ENCODE measurements around the gene ANKRD63. TPM values are rescaled to one million over a fixed set of nuclear protein-coding genes. Genes with fewer than 3 reads are reported as not detected.

Gene ANKRD63
- 1 to 10 TPM in 1 of 4 donors, not detected in 3; 1.6 TPM for total RNA-seq

GRCh38 chr15:40282869-40283614 lies at the start of gene ANKRD63:
TSS of gene ANKRD63 (minus strand) at chr15:40283064. CDS start at chr15:40282586, 478 bp downstream.
- H3K4me3 ChIP-seq: peak within 1 kb of the TSS; percentile 13 to 46
- peaks cover 71% of the 10 kb centered on the region for H3K27me3 ChIP-seq
- no peak for TF ChIP-seq POLR2AphosphoS5 (IDR thresholded peaks at IDR 0.05)
- no peak for TF ChIP-seq CTCF (IDR thresholded peaks at IDR 0.05)
- no peak for TF ChIP-seq EP300 (IDR thresholded peaks at IDR 0.05)
- no peak for TF ChIP-seq POLR2A (IDR thresholded peaks at IDR 0.05)
- H3K36me3 ChIP-seq: no peaks in the 10 kb centered on the region
- peaks cover 0 to 39% (median 20%) of the 10 kb centered on the region in 3 donors for H3K4me1 ChIP-seq
- no peak for ATAC-seq
- H3K9me3 ChIP-seq: no peaks in the 10 kb centered on the region
- H3K27ac ChIP-seq: no peak within 1 kb of the TSS
- no CpG with 5 or more reads among the region's 76 CpGs for WGBS, 2 donors (ENCODE audit: low coverage in 1 of 2)

GRCh38 chr15:40332113-40332781 lies 49.4 kb upstream of the ANKRD63 start:
- Histone ChIP-seq H3K4me3 (no peak overlapping the region), H3K9me3 (no peaks in the 10 kb centered on the region), H3K4me1 (peaks cover 17 to 100% (median 47%) of the 10 kb centered on the region in 3 donors), H3K36me3 (peaks cover 0 to 27% of the 10 kb centered on the region in 2 donors), H3K27me3 (no peaks in the 10 kb centered on the region), H3K27ac (peak overlapping the region; percentile 79 to 98 (median 98))
- 63 to 80% methylated on average over 4 to 7 of the region's 8 CpGs for WGBS, 2 donors (ENCODE audit: low coverage in 1 of 2)
- TF ChIP-seq POLR2A (IDR thresholded peaks at IDR 0.05) (no peak), POLR2AphosphoS5 (IDR thresholded peaks at IDR 0.05) (peak; percentile 5)
- no peak for ATAC-seq

GRCh38 chr15:40331637-40332036 lies 48.8 kb upstream of the ANKRD63 start:
- no peaks in the 10 kb centered on the region for H3K9me3 ChIP-seq
- H3K4me3 ChIP-seq: no peak overlapping the region
- WGBS, 2 donors (ENCODE audit: low coverage in 1 of 2): 78% methylated on average over 1 to 6 of the region's 7 CpGs
- peaks cover 17 to 100% (median 50%) of the 10 kb centered on the region in 3 donors for H3K4me1 ChIP-seq
- peak overlapping the region; percentile 79 to 98 (median 98) for H3K27ac ChIP-seq
- TF ChIP-seq POLR2A (IDR thresholded peaks at IDR 0.05): no peak
- no peak for TF ChIP-seq EP300 (IDR thresholded peaks at IDR 0.05)
- no peak for TF ChIP-seq CTCF (IDR thresholded peaks at IDR 0.05)
- no peak for TF ChIP-seq POLR2AphosphoS5 (IDR thresholded peaks at IDR 0.05)
- H3K27me3 ChIP-seq: no peaks in the 10 kb centered on the region
- H3K36me3 ChIP-seq: peaks cover 0 to 21% of the 10 kb centered on the region in 2 donors
- no peak for ATAC-seq

DNA sequence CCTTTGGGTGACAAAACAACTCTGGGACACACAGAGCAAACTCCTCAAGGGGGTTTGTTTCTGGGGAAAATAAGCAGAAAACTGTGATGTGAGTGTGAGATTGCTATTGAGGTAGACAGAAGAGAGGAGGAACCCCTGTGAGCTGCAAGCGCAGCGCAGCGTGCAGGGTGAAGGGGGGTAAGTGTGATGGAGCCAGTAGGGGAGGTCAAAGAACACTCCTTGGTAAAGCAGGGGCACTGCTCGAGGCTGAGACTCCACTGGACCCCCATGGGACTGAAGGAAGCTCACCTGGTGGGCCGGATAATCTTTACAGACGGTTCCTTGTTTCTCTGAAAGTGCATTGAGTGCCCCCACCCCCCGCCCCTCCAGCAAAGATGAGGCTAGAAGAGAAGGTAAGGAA lies 48.2 kb upstream of the ANKRD63 start:
- Histone ChIP-seq H3K4me1 (peaks cover 17 to 100% (median 53%) of the 10 kb centered on the region in 3 donors), H3K27ac (peak overlapping the region; percentile 79 to 98 (median 98)), H3K36me3 (peaks cover 0 to 15% of the 10 kb centered on the region in 2 donors), H3K4me3 (no peak overlapping the region), H3K27me3 (no peaks in the 10 kb centered on the region), H3K9me3 (no peaks in the 10 kb centered on the region)
- TF ChIP-seq EP300 (IDR thresholded peaks at IDR 0.05): no peak
- TF ChIP-seq CTCF (IDR thresholded peaks at IDR 0.05): no peak
- no peak for TF ChIP-seq POLR2A (IDR thresholded peaks at IDR 0.05)
- no peak for TF ChIP-seq POLR2AphosphoS5 (IDR thresholded peaks at IDR 0.05)
- no peak for ATAC-seq
- 80 to 82% methylated on average over 5 to 7 of the region's 7 CpGs for WGBS, 2 donors (ENCODE audit: low coverage in 1 of 2)

DNA sequence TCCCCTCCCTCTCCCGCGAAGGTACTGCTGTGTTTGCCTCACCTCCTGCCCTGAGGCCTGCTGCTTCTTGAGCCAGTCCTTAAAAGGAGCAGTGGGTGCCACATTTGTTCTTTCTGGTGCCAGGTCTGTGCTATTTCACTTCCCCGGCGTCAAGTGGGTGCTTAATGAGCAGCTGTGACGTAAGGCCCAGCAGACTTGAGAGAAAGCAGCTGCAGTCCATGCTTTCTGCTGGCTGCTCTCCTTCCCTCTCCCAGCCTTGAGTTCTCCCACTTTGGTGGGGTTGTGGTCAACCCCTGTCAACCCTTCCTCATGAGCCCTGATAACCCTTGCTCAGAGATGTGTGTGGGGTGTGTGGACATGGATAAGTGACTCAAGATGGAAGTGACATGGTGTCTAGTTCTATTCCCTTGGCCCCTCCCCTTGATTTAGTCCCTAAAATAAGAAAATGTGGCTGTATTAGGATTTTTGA lies 47.5 kb upstream of the ANKRD63 start:
- no peaks in the 10 kb centered on the region for H3K27me3 ChIP-seq
- no peaks in the 10 kb centered on the region for H3K9me3 ChIP-seq
- H3K36me3 ChIP-seq: peaks cover 0 to 8% of the 10 kb centered on the region in 2 donors
- 8% methylated on average over 2 to 5 of the region's 5 CpGs for WGBS, 2 donors (ENCODE audit: low coverage in 1 of 2)
- ATAC-seq: peak; percentile 86
- TF ChIP-seq POLR2AphosphoS5 (IDR thresholded peaks at IDR 0.05) (peak; percentile 96), EP300 (IDR thresholded peaks at IDR 0.05) (peak; percentile 87), POLR2A (IDR thresholded peaks at IDR 0.05) (peak; percentile 38 to 43), CTCF (IDR thresholded peaks at IDR 0.05) (no peak)
- peaks cover 17 to 100% (median 56%) of the 10 kb centered on the region in 3 donors for H3K4me1 ChIP-seq
- H3K27ac ChIP-seq: peak overlapping the region; percentile 79 to 98 (median 98)
- no peak overlapping the region for H3K4me3 ChIP-seq

Data from gastroesophageal sphincter (tissue), 4 donors.